ENCODE results near the gene CASP2. TPM values are rescaled to one million over a fixed set of nuclear protein-coding genes. Genes with fewer than 3 reads are reported as not detected.

The CASP2 gene
- total and polyA plus RNA-seq, 7 donors = 1.4 to 7.6 (median 4.3) TPM

- DNase-seq (no peak), ATAC-seq (no peak)
- Histone ChIP-seq H3K4me3 (no peak overlapping the region), H3K9me3 (no peaks in the 10 kb centered on the region), H3K36me3 (ENCODE audit: insufficient read depth in 1 of 2, low read depth in 1 of 2) (no peaks in the 10 kb centered on the region), H3K27me3 (ENCODE audit: insufficient read depth in 3 of 3, low read length in 2 of 3) (no peaks in the 10 kb centered on the region), H3K27ac (no peak overlapping the region), H3K4me1 (no peaks in the 10 kb centered on the region)
- intact Hi-C loops (cut with DNase I) = loop anchor here (2.0 to 5.0 kb wide), 4 partner anchors 62 to 168 kb away; partner anchors contain the start of gene CLCN1 (in 1 of the 2)
- TF ChIP-seq CTCF (IDR thresholded peaks at IDR 0.05) = no peak
- whole genome bisulfite sequencing, 3 donors = 55 to 68% (median 55%) methylated on average over 7 of the region's 7 CpGs
These were observed 45.0 kb upstream of the CASP2 start for GRCh38 chr7:143243111-143243510.

- intact Hi-C loops (cut with DNase I) = loop anchor here (2.0 to 5.0 kb wide), 4 partner anchors 61 to 167 kb away; partner anchors contain the start of gene CLCN1 (in 1 of the 2)
These were observed 44.5 kb upstream of the CASP2 start for GRCh38 chr7:143243614-143244013.

GRCh38 chr7:143244321-143244720 lies 43.8 kb upstream of the CASP2 start:
- WGBS, 3 donors = 47 to 69% (median 51%) methylated on average over 1 of the region's 1 CpG
- TF ChIP-seq CTCF (IDR thresholded peaks at IDR 0.05) = no peak
- intact Hi-C loops (cut with DNase I) = loop anchor here (5.0 kb wide), 2 partner anchors 63 to 73 kb away; partner anchors contain the start of gene CLCN1 (in 1 of the 2)
- Histone ChIP-seq H3K4me3 (no peak overlapping the region), H3K4me1 (no peaks in the 10 kb centered on the region), H3K27me3 (ENCODE audit: insufficient read depth in 3 of 3, low read length in 2 of 3) (no peaks in the 10 kb centered on the region), H3K9me3 (no peaks in the 10 kb centered on the region), H3K27ac (no peak overlapping the region), H3K36me3 (ENCODE audit: insufficient read depth in 1 of 2, low read depth in 1 of 2) (no peaks in the 10 kb centered on the region)
- DNase-seq (no peak), ATAC-seq (no peak)

More at GRCh38 chr7:143243614-143244013, 44.5 kb upstream of the CASP2 start:
- Histone ChIP-seq H3K9me3 (no peaks in the 10 kb centered on the region), H3K27me3 (ENCODE audit: insufficient read depth in 3 of 3, low read length in 2 of 3) (no peaks in the 10 kb centered on the region), H3K27ac (no peak overlapping the region), H3K4me3 (no peak overlapping the region), H3K4me1 (no peaks in the 10 kb centered on the region), H3K36me3 (ENCODE audit: insufficient read depth in 1 of 2, low read depth in 1 of 2) (no peaks in the 10 kb centered on the region)
- DNase-seq (no peak), ATAC-seq (no peak)
- WGBS, 3 donors = 45 to 60% (median 49%) methylated on average over 3 of the region's 3 CpGs
- no peak for TF ChIP-seq CTCF (IDR thresholded peaks at IDR 0.05)

GRCh38 chr7:143245123-143245522 lies 43.0 kb upstream of the CASP2 start:
- ATAC-seq = no peak

More at GRCh38 chr7:143245123-143245522, 43.0 kb upstream of the CASP2 start:
- Histone ChIP-seq H3K27me3 (ENCODE audit: insufficient read depth in 3 of 3, low read length in 2 of 3) (no peaks in the 10 kb centered on the region), H3K4me1 (no peaks in the 10 kb centered on the region), H3K9me3 (no peaks in the 10 kb centered on the region), H3K4me3 (no peak overlapping the region), H3K36me3 (ENCODE audit: insufficient read depth in 1 of 2, low read depth in 1 of 2) (no peaks in the 10 kb centered on the region), H3K27ac (no peak overlapping the region)
- WGBS, 3 donors = 72 to 73% (median 72%) methylated on average over 3 of the region's 3 CpGs
- intact Hi-C loops (cut with DNase I) = no loop called here
- no peak for TF ChIP-seq CTCF (IDR thresholded peaks at IDR 0.05)
- DNase-seq = no peak

Data from psoas muscle (tissue), 8 donors.